Measurements from ENCODE around the gene TAS1R3. TPM values are rescaled to one million over a fixed set of nuclear protein-coding genes. Genes with fewer than 3 reads are reported as not detected.

The TAS1R3 gene
- total RNA-seq, 1 donor from 2014 or later: not detected

DNA sequence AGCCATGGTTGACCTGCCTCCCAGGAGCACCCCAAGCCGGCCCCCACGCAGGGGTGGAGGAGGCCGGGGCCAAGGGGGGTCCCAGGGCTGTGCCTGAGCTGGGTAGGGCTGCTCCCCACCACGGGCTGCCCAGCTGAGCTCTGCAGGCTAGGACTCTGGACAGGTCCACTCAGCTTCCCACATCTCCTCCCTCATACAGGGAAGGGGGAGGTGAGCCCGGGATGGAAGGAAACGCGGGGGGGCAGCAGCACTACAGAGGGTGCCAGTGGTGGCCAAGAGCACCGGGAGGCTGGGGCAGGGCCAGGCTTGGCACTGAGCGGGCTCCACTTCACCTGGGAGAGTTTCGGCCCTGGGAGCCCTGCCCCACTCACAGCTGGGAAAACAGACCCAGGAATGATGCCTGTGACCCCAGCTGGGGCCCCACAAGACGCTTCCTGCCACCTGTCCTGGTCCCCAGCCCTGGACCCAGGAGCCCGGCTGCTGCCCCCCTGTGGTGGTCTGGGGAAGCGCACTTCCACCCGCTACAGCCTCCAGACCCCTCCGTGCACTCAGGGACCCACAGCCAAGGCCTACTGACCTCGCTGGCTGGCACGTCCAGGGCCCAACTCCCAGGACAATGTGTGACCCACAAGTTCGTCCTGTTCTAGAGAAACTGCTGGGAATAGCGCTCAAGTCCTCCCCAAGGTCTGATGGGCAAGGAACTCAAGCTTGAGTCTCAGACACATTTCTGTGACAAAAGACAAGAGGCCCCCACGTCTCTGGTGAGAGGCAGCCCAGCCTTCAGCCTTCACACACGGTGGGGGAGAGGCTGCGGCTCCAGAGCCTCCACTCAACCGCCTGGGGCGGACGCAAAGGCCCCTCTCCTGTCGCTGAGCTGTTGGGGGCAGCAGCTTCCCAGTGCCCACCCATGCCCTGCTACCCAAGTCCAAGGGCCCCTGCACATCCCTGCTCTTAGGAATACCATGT, 40.9 kb downstream of the TAS1R3 start:
- H3K4me2 ChIP-seq: no peak overlapping the region
- peaks cover 17% of the 10 kb centered on the region for H3K79me2 ChIP-seq (ENCODE audit: low read depth)
- H3K27me3 ChIP-seq: no peaks in the 10 kb centered on the region
- no peaks in the 10 kb centered on the region for H3K9me3 ChIP-seq (ENCODE audit: low read depth)
- no peaks in the 10 kb centered on the region for H3K36me3 Mint-ChIP-seq
- no peak overlapping the region for H2AFZ ChIP-seq (replicated peaks)
- H3K4me3 Mint-ChIP-seq: no peak overlapping the region
- H3K9ac ChIP-seq: no peak overlapping the region
- H3K36me3 ChIP-seq: no peaks in the 10 kb centered on the region
- H3K27ac Mint-ChIP-seq: no peak overlapping the region
- peaks cover 10% of the 10 kb centered on the region for H3K4me1 Mint-ChIP-seq
- H3K27ac ChIP-seq: no peak overlapping the region
- peaks cover 22% of the 10 kb centered on the region for H3F3A ChIP-seq (ENCODE audit: low read depth)
- H4K20me1 ChIP-seq (ENCODE audit: low read depth): peaks cover 3% of the 10 kb centered on the region
- TF ChIP-seq, protein P1, sequence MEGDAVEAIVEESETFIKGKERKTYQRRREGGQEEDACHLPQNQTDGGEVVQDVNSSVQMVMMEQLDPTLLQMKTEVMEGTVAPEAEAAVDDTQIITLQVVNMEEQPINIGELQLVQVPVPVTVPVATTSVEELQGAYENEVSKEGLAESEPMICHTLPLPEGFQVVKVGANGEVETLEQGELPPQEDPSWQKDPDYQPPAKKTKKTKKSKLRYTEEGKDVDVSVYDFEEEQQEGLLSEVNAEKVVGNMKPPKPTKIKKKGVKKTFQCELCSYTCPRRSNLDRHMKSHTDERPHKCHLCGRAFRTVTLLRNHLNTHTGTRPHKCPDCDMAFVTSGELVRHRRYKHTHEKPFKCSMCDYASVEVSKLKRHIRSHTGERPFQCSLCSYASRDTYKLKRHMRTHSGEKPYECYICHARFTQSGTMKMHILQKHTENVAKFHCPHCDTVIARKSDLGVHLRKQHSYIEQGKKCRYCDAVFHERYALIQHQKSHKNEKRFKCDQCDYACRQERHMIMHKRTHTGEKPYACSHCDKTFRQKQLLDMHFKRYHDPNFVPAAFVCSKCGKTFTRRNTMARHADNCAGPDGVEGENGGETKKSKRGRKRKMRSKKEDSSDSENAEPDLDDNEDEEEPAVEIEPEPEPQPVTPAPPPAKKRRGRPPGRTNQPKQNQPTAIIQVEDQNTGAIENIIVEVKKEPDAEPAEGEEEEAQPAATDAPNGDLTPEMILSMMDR (IDR thresholded peaks at IDR 0.05): peak; percentile 92
- TF ChIP-seq EZH2phosphoT487 (IDR thresholded peaks at IDR 0.05) (no peak), EZH2 (IDR thresholded peaks at IDR 0.05) (no peak)
- H3K4me1 ChIP-seq: peaks cover 7% of the 10 kb centered on the region
- H3K4me3 ChIP-seq: no peak overlapping the region
- H3K27me3 Mint-ChIP-seq (ENCODE audit: insufficient read depth, low read depth): no peaks in the 10 kb centered on the region
- peak; percentile 80 for DNase-seq (ENCODE audit: low spot score)
- H3K9me3 Mint-ChIP-seq: no peaks in the 10 kb centered on the region

DNA sequence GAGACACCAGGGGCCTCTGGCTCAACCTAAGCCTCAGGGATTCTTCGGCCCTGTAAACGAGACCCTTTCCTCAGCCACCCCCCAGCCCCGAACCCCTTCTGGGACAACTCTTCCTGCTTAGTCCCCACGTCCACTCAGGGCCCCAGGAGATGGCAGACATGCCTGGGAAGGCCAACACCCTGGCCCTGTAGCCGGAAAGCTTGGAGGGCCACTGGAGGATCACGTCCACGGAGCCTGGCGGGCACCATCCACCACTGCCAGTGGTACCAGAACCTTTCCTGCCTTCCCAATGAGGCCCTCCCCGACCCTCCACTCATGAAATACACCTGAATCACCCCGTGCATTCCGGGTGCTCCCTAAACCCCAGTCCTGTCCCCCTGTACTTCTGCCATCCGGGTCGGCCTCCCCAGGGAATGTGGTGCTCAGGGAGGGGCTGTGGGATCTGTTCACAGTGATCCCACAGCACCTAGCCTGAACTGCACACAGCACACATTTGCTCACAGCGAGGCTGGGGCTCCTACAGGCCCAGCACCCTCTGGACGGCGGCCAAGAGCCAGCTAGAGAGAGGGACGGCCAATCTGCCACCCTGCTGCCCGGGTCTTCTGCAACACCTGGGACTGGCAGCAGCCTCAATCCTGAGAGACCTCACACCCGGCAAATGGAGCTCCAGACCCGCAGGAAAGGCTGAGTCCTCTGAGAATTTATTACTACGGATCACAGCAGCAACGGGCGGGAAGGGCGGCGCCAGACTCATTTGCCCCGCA, 42.2 kb downstream of the TAS1R3 start:
- Histone ChIP-seq H3K4me2 (peak overlapping the region; percentile 99), H3K79me2 (ENCODE audit: low read depth) (peaks cover 17% of the 10 kb centered on the region), H4K20me1 (ENCODE audit: low read depth) (peaks cover 3% of the 10 kb centered on the region), H3K9ac (no peak overlapping the region), H3K27ac (no peak overlapping the region), H3K9me3 (ENCODE audit: low read depth) (no peaks in the 10 kb centered on the region), H3F3A (ENCODE audit: low read depth) (peaks cover 22% of the 10 kb centered on the region), H3K36me3 (no peaks in the 10 kb centered on the region), H3K4me1 (peaks cover 7% of the 10 kb centered on the region), H3K27me3 (no peaks in the 10 kb centered on the region), H2AFZ (replicated peaks) (no peak overlapping the region), H3K4me3 (peak overlapping the region; percentile 92)
- no peak for DNase-seq (ENCODE audit: low spot score)
- TF ChIP-seq, protein P1 (IDR thresholded peaks at IDR 0.05): no peak
- no peak for TF ChIP-seq EZH2phosphoT487 (IDR thresholded peaks at IDR 0.05)
- no peak for TF ChIP-seq EZH2 (IDR thresholded peaks at IDR 0.05)
- Mint-ChIP-seq H3K4me3 (peak overlapping the region; percentile 92), H3K27me3 (ENCODE audit: insufficient read depth, low read depth) (no peaks in the 10 kb centered on the region), H3K4me1 (peaks cover 10% of the 10 kb centered on the region), H3K27ac (no peak overlapping the region), H3K36me3 (no peaks in the 10 kb centered on the region), H3K9me3 (no peaks in the 10 kb centered on the region)

DNA sequence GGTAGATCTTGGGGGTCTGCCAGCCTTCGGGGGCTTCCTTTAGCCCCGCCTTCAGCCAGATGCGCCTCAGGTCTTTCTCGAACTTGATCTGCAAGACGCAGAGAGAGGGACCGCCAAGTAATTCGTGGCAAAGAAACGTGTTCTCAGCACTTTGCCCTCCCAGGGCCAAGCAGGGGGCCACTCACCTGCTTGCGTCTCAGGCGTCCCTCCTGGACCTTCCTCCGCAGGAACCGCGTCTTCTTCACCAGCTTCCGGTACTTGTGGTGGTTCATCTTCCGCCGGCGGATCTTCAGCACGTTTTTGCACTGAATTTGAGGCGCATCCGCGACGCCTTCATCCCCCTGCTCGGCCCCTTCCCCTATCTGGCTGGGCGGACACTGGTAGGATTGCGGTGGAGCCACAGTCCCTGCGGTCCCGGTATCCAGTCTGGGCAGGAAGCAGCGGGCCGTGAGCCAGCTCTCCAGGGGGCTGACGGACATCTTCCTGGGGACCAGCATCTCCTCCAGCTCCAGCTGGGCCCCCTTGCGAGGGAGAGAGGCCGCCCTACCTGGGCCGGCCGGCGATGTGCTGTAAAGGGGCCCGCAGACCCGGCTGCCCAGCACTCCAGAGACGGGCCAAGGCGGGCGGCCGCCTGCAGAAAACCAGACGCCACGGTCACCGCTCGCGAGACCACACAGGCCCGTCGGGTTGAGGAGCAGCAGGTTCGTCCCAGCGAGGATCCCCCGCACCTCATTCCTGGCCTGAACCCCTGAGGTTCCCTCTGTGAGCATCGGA, 42.9 kb downstream of the TAS1R3 start:
- Mint-ChIP-seq H3K4me1 (peaks cover 10% of the 10 kb centered on the region), H3K4me3 (peak overlapping the region; percentile 92), H3K27me3 (ENCODE audit: insufficient read depth, low read depth) (peaks cover 2% of the 10 kb centered on the region), H3K27ac (peak overlapping the region; percentile 33), H3K36me3 (no peaks in the 10 kb centered on the region), H3K9me3 (no peaks in the 10 kb centered on the region)
- Histone ChIP-seq H3F3A (ENCODE audit: low read depth) (peaks cover 22% of the 10 kb centered on the region), H3K4me2 (peak overlapping the region; percentile 99), H3K9me3 (ENCODE audit: low read depth) (no peaks in the 10 kb centered on the region), H3K4me1 (peaks cover 7% of the 10 kb centered on the region), H3K27me3 (no peaks in the 10 kb centered on the region), H3K27ac (no peak overlapping the region), H3K36me3 (no peaks in the 10 kb centered on the region), H4K20me1 (ENCODE audit: low read depth) (peaks cover 3% of the 10 kb centered on the region), H3K79me2 (ENCODE audit: low read depth) (peaks cover 17% of the 10 kb centered on the region), H3K9ac (peak overlapping the region; percentile 97), H2AFZ (replicated peaks) (no peak overlapping the region), H3K4me3 (peak overlapping the region; percentile 92)
- TF ChIP-seq, protein P1 (IDR thresholded peaks at IDR 0.05): no peak
- TF ChIP-seq EZH2 (IDR thresholded peaks at IDR 0.05) (peak; percentile 4), EZH2phosphoT487 (IDR thresholded peaks at IDR 0.05) (no peak)
- no peak for DNase-seq (ENCODE audit: low spot score)
